Fibroblast of lung (primary cell): ENCODE measurements around the gene SGCE.

Source experiments
- CTCF ChIP-seq, 2 donors: IDR thresholded peaks in 1 of 2; conservative IDR thresholded peaks in 1 of 2; 1 replicate in 1 of 2; 2 replicates in 1 of 2; pipeline ENCODE4 v1.5.1; 2011 to 2012; ENCODE audit warnings: low read length in 2 of 2, control low read depth in 1 of 2, inconsistent platforms in 1 of 2, low read depth in 1 of 2, mild to moderate bottlenecking in 1 of 2
- EZH2 ChIP-seq: IDR thresholded peaks from 2 replicates; pipeline ENCODE4 v1.5.1; 2012; ENCODE audit warnings: low read length, control low read depth, mild to moderate bottlenecking; ENCODE audit errors: missing control alignments

- no peak for TF ChIP-seq CTCF (conservative IDR thresholded peaks at IDR 0.05 in 1 of 2, IDR thresholded peaks at IDR 0.05 in 1 of 2; ENCODE audit: low read depth in 1 of 2, low read length in 2 of 2)
- TF ChIP-seq EZH2 = no peak
Measured at GRCh38 chr7:94666879-94667587, 11.1 kb upstream of the SGCE start.
